ENCODE measurements around the gene PKN1.
"Not testable (repeated sequence)": the region's sequence is repeated elsewhere in the genome, so short reads cannot be mapped to it uniquely, and the experiment has no call there.

PKN1 gene

DNA sequence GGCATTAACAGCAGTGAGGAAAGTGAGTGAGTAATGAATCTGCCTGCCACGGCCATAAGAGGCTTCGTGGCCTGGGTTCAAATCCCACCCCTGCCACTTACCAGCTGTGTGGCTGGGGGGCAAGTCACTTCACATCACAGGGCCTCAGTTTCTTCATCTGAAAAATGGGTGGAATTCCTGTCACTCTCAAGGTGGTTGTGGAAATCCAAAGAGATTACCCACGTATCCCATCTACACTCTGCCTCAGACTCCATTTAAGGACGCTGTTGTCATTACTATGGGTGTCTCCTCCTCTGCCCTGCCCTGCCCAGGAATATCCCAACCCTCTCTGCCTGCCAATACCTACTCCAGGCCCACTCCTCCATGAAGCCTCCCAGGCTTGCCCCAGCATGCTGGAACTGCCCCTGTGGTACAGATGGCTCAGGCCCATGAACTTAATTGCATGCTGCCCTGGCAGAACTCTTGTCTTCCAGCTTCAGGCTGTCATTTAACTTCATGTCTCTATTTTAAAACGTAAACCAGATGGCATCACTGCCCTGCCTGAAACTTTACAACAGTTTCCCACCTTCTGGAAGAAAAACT, 59.7 kb downstream of the PKN1 start:
- DNase-seq = no peak

DNA sequence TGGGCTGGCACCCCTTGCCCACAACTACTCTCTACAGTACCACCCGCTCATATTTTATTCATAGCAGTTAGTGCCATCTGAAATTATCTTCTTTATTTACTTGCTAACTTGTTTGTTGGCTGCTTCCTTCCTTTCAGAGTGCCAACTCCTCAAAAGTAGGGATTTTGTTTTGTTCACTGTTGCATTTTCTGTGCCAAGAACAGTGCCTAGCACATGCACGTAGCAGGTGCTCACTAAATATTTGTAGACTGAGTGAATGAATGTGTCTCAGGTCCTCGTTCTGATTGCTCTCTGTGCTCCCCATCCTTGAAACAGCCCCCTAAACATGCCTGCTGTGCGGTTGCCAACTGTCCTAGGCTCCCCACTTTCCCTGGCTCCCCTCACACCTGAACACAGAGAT, 61.3 kb downstream of the PKN1 start:
- DNase-seq = no peak

DNA sequence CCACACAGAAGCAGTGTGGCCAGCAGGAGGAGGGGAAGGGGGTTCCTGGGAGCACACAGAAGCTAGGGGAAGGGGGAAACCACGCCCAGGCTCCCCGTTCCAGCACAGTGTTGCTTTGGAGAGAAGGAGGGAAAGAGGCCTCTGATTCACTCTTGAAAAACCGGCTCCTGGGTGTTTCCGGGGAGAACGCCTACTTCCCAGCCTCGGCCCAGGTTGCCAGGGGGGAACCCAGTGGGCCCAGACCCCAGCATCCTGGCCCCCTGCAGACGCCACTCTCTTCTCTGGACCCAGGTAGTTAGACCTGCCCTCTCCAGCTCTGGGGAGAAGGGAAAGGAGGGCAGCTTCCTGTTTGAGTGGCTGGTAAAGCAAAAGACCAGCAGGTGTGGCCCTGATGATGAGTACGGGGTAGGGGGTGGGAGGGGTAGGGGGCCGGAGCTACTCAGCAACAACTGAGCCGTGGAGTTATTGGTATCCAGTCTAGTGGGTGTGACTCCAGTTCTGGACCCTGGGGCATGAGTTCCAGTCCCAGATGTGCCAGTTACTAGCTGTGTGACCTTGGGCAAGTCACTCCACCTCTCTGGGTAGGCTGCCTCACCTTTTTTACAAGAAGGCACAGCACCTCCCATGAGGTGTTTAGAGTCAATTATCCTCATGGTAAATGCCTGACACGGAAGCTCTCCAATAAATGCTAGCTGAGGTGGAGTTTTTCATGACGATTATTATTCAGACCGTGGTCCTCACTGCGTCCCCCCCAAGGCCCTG, 62.0 kb downstream of the PKN1 start:
- no peak for DNase-seq

DNA sequence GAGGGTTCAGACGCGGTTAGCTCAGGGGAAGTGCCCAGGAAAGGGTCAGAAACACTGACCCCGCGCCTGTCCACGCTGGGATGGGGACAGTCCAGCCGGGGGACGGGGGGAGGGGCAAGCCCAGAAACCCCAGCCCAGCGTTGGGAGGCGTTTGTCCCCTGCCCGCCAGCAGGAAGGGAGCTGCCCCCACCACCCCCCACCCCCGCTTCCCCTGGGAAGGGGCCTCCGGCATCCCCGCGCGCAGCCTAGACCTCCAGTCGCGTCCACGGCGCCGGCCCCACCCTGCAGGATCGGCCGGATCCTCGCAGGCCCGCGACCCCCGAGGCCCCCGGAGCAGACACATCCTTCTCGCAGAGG, 62.5 kb downstream of the PKN1 start:
- DNase-seq = no peak

DNA sequence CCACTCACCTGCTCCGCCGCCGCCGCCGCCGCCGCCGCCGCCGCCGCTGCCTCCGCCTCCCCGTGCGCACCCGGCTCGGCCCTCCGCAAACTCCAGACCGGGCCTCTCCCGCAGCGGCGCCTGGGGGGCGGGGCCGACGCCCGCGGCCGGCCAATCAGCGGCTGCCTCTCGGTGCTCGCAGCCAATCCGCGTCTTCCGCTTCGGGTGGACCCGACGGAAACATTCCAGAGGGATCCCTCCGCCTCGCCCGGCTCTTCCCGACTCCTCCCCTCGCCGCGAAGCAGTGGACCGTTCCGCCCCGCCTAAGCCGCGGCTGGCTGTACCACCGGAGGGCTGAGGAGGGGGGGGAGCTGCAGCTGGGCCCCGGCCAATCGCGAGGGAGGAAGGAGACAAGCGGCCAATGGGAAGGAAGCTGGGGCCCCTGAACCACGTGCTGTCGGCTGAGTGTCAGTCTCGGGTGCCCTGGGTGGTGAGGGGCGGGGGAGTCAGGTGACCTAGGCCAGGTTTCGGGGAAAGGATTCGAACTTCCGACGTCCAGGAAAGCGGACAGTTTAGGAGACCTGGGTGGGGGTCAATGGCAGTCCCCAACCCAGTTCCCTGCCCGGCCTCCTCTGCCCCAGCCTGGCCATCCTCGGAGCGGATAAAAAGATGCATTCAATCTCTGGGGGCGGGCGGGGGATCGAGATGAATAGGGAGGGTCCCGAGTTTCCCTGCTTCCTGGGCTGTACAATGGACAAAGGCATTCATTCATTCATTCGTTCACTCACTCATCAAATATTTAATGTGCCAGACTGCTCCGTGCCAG, 63.1 kb downstream of the PKN1 start, which contains the start of gene GIPC1:
TSS of gene GIPC1 (minus strand) at position 99 of the 805 bp plus-strand sequence. CDS start 13,151 bp downstream, outside the sequence.
- peak; percentile 75 for DNase-seq

DNA sequence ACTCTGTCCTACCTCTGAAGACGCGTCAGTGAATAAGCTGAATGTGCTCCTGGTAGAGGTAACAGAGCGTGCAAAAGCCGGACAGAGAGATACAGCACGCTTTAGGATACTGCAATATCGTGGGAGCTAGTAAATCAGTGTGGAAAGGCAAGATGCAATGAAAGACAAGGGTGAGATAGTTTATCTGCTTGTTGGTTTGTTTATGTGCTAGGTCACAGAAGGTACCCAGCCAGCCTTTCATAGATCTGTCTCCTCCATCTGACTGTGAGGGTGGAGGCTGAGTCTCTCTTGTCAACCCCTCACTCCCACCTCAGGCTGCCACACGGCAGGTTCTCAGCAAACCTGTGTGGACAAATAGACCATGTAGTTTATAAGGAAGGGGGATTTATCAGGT, 63.7 kb downstream of the PKN1 start:
- no peak for DNase-seq

DNA sequence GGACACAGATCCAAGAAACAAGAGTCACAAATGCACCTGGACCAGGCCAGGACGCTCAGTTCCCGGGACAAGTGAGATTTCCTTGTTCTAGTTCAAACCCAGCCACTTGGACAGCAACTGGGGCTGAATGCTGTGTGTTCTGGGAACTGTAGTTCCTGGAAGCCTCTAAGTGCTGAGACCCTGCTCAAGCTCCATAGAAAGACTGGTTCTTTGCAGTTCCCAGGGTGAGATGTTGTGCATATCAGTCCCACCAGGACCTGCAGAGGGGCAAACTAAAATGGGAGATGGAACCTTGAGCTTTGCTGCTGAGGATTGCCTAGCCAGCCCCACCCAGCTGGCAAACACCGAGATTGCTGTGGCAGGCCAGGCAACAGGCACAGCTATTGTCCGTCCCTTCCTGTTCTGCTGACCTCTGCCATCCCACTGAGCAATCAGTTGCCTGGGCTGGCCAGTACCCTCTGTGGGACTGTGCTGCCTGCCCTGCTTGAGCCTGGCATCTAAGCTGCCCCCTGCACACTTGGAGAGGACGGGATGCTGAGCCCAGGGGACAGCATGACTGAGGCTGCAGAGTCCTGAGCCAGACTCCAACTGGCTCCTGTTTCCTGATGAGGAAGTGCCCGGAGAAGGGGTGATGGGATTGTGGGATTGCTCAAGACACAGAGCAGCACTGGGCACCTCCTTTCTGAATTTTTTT, 64.3 kb downstream of the PKN1 start:
- DNase-seq = no peak

DNA sequence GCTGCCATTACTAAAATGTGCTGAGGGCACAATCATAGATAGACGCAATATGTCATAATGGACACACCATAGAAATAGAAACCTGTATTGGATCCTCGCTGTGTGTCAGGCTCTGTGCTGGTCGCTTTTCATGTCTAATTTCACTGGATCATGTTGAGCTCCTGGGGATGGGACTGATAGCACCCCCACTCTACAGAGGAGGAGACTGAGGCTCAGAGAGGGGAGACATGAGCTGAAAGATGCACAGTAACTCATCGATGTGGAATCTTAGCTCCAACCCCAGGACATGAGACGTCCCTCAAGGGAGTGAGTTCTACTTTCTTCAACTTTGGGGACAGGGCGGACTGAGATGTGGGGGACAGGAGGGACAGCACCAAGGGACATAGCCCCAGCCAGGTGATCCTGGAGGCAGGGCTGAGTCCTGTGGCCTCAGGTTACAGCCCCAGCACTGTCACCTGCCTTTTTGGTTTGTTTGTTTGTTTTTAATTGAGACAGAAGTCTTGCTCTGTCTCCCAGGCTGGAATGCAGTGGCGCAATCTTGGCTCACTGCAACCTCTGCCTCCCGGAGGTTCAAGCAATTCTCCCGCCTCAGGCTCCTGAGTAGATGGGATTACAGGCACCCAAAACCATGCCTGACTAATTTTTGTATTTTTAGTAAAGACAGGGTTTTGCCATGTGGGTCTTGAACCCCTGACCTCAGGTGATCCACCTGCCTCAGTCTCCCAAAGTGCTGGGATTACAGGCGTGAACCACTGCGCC, 69.4 kb downstream of the PKN1 start:
- DNase-seq = no peak

DNA sequence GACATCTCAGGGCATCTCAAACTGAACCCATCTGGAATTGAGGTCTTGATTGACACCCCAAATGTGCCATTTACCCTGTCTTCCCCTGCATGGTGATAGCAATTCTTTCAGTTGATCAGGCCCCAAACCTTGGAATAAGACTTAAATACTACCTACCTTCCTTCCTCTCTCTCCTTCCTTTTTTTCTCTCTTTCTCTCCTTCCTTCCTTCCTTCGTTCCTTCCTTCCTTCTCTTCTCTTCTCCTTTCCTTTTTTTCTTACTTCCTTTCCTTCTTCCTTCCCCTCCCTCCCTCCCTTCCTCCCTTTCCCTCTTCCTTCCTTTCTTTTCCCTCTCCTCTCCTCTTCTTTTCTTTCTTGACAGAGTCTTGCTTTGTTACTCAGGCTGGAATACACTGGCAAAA, 70.2 kb downstream of the PKN1 start:
- no peak for DNase-seq

DNA sequence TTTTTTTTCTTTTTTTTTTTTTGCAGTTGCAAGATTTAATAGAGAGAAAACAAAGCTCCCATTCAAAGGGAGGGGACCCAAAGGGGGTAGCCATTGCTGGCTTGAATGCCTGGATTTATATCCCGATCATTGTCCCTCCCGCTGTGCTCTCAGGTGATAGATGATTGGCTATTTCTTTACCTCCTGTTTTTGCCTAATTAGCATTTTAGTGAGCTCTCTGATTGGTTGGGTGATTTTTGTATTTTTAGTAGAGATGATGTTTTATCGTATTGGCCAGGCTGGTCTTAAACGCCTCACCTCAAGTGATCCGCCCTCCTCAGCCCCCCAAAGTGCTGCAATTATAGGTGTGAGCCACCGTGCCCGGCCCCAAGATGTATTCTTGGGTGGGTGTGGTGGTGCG, 71.5 kb downstream of the PKN1 start:
- not testable (repeated sequence) for DNase-seq

DNA sequence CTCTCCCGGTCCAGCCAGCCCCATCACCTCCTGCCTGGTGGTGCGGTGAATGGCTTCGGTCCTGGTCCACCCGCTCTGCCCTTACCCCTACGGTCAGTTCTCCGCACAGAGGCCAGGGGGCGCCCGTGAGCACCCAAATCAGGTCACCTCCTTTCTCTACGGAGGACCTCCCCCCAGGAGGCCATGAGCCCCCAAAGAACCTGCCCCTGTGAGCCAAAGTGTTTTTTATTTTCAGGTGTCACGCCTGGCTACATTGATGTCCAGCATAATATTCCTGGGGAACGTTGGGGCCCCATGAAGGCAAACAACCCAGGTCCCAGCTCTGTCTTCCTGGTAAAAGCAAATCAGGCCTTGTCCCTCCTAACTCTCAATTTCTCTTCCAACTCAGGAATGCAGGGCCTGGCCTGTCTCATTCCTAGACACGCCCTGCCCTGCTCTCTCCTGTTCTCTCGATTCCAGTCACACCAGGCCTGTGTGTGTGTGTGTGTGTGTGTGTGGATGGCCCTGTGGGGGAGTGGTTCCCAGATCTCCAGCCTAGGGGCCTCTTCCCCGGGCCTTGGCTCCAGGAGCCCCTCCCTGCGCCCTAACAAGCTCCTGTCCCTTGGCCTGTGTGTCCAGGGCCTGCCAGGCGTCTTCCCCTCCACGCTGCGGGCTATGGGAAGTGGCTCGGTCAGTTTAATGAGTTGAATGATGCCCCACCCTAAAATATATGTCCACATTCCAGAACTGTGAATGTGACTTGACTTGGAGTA, 72.6 kb downstream of the PKN1 start:
- no peak for DNase-seq

DNA sequence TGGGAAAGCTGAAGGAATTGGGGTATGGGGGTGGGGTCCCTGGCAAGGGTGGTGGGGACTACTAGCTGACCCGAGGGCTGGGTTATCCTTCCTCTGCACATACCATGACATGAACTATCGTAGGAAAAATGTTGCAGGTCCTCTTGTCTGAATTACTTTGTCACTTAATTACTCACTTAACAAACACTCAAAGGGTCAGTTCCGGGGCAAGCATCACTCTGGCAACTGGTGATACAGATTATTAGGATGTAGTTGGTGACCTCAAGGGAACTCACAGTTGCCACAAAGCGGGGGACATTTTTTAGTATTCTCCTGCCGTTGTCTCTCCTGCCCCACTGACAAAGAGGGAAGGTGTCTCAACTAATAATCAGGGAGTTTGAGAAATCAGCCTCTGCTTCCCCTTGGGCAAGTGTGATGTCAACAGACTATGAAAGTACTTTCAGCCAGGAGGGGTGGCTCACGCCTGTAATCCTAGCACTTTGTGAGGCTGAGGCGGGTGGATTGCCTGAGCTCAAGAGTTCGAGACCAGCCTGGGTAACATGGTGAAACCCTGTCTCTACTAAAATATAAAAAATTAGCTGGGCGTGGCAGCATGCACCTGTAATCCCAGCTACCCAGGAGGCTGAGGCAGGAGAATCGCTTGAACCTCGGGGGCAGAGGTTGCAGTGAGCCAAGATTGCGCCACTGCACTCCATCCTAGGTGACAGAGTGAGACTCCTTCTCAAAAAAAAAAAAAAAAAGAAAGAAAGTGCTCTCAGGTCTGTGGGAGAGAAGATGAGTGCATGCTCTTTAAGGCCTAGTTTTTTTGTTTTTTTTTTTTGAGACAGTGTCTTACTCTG, 74.8 kb downstream of the PKN1 start:
- no peak for DNase-seq

DNA sequence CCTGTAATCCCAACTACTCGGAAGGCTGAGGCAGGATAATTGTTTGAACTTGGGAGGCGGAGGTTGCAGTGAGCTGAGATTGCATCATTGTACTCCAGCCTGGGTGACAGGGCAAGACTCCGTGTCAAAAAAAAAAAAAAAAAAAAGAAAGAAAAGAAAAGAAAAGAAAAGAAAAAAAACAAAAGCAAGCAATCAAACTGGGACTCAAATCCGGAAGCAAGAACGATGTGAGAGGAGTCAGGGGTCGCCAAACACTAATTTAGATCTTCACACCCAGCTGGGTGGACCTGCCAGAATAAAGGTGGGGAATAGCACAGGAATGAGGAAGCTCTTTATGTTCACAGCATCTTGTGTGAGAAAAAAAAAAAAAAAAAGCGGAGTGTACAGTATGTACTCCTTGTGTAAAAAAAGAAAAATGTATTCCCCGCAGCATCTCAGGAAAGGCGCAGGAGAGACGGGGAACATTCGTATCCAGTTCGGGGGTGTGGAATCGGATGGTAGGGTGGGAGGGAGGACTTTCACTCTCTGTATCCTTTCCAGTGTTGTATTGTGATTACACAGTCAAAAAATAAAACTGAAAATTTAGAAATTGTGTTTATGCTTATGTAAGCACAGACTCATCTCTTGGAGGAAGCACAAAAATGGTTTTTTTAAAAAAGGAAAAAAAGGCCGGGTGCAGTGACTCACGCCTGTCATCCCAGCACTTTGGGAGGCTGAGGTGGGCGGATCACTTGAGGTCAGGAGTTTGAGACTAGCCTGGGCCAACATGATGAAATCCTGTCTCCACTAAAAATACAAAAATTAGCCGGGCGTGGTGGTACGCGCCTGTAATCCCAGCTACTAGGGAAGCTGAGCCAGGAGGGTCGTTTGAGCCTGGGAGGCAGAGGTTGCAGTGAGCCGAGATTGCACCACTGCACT, 77.5 kb downstream of the PKN1 start:
- DNase-seq = no peak

DNA sequence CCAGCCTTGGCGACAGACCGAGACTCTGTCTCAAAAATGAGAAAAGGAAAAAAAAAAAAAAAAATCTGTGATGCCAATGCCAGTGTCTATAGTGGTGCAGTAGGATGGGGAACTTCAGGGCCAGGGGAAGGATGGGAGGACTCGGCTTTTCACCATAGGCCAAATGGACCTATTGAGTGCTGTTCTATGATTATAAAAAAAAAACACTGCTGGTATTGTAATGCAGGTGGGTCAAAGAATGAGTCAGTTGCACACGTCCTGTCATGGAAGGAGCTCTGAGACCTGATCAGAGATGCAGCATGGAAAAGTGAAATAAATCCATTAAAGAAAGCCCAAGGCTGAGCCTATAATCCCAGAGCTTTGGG, 78.1 kb downstream of the PKN1 start:
- DNase-seq = no peak

DNA sequence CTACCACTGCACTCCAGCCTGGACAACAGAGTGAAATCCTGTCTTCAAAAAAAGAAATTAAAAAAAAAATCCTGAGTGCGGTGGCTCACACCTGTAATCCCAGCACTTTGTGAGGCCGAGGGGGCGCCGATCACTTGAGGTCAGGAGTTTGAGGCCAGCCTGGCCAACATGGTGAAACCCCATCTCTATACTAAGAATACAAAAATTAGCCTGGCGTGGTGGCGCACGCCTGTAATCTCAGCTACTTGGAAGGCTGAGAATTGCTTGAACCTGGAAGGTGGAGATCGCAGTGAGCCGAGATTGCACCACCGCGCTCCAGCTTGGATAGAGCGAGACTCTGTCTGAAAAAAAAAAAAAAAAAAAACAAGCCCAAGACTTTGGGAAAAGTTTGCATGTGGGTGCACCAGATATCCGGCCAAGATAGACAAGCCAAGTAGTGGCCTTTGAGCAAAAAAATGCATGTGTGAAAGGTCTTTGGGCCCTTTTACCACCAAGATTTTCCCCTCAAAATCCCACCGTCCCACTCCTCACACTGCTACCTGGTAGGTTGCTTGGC, 79.4 kb downstream of the PKN1 start:
- no peak for DNase-seq

DNA sequence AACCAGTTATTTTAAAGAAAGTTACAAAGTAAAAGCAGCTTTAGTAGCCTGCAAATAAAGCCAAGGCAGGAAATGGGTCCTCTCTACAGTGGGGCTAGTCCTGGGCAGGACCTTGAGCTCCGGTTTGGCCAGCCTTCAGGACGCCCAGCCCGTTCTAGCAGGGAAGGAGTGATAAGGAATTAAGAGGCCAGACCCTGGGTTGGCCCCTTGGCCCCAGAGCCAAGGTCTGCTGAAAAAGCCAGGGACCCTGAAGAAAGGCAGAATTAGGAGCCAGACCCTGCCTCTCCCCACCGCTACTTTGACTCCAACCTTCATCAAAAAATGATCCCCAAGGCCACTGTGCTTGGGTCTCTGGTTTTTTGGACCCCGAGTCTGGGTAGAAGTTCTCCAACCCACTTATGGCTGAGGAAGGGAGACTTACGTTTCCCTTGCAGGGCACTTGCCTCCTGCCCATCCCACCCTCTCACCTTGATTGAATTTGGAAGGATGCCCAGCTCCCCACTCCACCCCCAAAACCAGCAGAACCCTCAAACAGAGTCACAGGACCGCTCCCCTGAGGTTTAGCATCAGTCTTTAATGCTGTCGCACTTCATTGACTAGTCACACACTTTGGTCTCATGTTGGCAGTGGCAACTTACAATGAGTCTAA, 81.2 kb downstream of the PKN1 start:
- DNase-seq = no peak

DNA sequence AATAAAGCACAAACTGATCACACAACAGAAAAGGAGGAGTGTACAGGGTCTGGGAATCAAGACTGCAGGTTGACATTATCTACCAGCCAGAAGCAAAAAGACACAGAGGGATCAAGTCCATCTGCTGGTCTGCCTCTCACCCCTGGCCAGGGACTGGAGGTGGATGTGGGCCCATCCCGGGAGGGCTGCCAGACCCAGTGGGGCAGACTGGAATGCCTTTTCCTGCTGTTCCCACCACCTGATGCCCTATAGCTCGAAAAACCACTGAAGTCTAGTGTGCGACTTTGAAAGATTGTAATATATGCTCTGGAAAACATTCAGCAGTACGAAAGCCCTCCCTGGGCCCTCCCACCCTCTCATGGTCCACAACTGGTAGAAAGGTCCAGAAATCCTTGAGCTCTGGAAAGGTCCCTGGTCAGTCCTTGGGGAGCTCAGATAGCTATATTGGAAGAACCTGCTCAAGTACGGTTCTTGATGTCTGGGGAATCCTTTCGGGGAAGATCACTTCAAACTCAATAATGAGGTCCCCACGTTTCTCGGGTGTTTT, 82.5 kb downstream of the PKN1 start:
- no peak for DNase-seq

DNA sequence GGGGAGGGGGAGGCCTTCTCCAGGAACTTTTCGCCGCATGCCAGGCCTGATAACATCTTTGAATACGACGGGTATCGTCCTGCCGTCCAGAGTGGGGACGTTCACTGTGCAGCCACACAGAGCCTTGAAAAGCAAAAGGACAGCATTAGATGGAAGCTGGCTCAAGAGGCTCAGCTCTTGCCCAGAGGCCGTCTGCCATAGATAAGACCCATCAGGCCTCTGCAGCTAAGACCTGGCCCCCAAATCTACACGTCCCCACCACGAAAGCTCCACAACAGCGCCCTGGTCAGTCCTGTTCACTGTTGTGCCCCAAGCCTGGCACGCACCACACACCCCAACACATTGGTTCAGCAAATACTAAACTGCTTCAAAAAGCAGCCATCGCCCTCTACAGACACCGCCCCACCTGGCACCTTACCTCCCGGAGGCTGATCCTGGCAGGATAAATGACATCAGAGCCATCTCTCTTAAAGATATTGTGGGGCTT, 83.0 kb downstream of the PKN1 start:
- DNase-seq = no peak

Data from NCI-H187 treated with DMSO at 0.1 percent for 48 hours (cell line).